ENCODE data around the gene CHCHD10. TPM values are rescaled to one million over a fixed set of nuclear protein-coding genes. Genes with fewer than 3 reads are reported as not detected.

CHCHD10 gene
- total and polyA plus RNA-seq, 10 of the 15 experiments (the other 5 are each of a cell fraction or from before 2014, with no cell fraction given), result 13.2 to 241 (median 128) TPM

DNA sequence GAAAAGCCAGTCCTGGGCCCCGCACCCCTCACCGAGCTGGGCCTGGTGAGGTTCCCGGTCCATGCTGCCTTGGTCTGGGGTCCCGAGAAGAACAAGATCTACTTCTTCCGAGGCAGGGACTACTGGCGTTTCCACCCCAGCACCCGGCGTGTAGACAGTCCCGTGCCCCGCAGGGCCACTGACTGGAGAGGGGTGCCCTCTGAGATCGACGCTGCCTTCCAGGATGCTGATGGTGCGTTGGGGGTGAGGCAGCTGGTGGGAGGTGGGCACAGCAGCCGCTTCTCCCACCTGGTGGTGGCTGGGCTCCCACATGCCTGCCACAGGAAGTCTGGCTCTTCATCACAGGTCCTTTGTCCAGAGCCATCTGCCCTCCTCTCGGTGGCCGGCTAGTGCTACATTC is 14.5 kb upstream of the CHCHD10 start:
- H3K4me1 ChIP-seq (ENCODE audit: control insufficient read depth, insufficient read depth, low read length), result peaks cover 5% of the 10 kb centered on the region
- SMC1A ChIA-PET (ENCODE audit: uncharacterized antibody, unreplicated experiment), result no interaction called here
- POLR2A ChIA-PET, result no interaction called here
- H3K27ac ChIP-seq (ENCODE audit: control insufficient read depth, insufficient read depth), result no peak overlapping the region
- in situ Hi-C loops (cut with MboI), result no loop called here
- no peak overlapping the region for H2AFZ ChIP-seq (ENCODE audit: control insufficient read depth, low read depth, low read length)
- peaks cover 2% of the 10 kb centered on the region; the same call in 1 of the 2 replicates for H3K79me2 ChIP-seq (ENCODE audit: control insufficient read depth, insufficient read depth, low read length)
- WGBS (ENCODE audit: insufficient coverage, insufficient replicate concordance, low lambda C conversion rate, missing lambda C conversion rate), result 62% methylated on average over 16 of the region's 16 CpGs
- RAD21 ChIA-PET (ENCODE audit: unreplicated experiment), result no interaction called here
- peaks cover 0 to 2% of the 10 kb centered on the region in 2 experiments; a peak in 1 of 4 replicates for H3K27me3 ChIP-seq (replicated peaks in 1 of 2; ENCODE audit: control insufficient read depth in 2 of 2, insufficient read depth in 2 of 2, low read length in 1 of 2)
- H3K4me2 ChIP-seq (ENCODE audit: control insufficient read depth, insufficient read depth), result no peak overlapping the region
- no TSS peak for BruUV-seq (replicated peaks)
- intact Hi-C loops (cut with micrococcal nuclease; ENCODE audit: unreplicated experiment), result no loop called here
- CTCF ChIA-PET, result no interaction called here
- no peaks in the 10 kb centered on the region for H3K36me3 ChIP-seq (ENCODE audit: control insufficient read depth in 2 of 2, insufficient read depth in 2 of 2, low read length in 1 of 2)
- DNase-seq (ENCODE audit: low read depth, low spot score) (no peak), ATAC-seq (no peak), FAIRE-seq (no peak)
- H3K9me3 ChIP-seq (replicated peaks; ENCODE audit: control insufficient read depth, insufficient read depth, low read length), result no peaks in the 10 kb centered on the region
- H4K20me1 ChIP-seq (ENCODE audit: control insufficient read depth, insufficient read depth), result no peaks in the 10 kb centered on the region
- H3K4me3 ChIP-seq, result no peak overlapping the region
- H3K9ac ChIP-seq (ENCODE audit: control insufficient read depth, insufficient read depth, low read length), result no peak overlapping the region
- TF ChIP-seq STAT1 (conservative IDR thresholded peaks at IDR 0.05), result no peak
- no peak for TF ChIP-seq TCF7 (IDR thresholded peaks at IDR 0.05; ENCODE audit: borderline replicate concordance)
- TF ChIP-seq HDAC6 (IDR thresholded peaks at IDR 0.05; ENCODE audit: unreplicated experiment), result no peak
- TF ChIP-seq EZH2 (IDR thresholded peaks at IDR 0.05; ENCODE audit: borderline replicate concordance, control insufficient read depth, low read depth, low read length), result no peak
- TF ChIP-seq, protein P1, sequence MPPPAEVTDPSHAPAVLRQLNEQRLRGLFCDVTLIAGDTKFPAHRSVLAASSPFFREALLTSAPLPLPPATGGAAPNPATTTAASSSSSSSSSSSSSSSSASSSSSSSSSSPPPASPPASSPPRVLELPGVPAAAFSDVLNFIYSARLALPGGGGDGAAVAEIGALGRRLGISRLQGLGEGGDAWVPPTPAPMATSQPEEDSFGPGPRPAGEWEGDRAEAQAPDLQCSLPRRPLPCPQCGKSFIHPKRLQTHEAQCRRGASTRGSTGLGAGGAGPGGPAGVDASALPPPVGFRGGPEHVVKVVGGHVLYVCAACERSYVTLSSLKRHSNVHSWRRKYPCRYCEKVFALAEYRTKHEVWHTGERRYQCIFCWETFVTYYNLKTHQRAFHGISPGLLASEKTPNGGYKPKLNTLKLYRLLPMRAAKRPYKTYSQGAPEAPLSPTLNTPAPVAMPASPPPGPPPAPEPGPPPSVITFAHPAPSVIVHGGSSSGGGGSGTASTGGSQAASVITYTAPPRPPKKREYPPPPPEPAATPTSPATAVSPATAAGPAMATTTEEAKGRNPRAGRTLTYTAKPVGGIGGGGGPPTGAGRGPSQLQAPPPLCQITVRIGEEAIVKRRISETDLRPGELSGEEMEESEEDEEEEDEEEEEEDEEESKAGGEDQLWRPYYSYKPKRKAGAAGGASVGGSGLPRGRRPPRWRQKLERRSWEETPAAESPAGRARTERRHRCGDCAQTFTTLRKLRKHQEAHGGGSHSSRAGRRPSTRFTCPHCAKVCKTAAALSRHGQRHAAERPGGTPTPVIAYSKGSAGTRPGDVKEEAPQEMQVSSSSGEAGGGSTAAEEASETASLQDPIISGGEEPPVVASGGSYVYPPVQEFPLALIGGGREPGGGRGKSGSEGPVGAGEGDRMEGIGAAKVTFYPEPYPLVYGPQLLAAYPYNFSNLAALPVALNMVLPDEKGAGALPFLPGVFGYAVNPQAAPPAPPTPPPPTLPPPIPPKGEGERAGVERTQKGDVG (CRISPR knock-in tag; IDR thresholded peaks at IDR 0.05), result no peak
- TF ChIP-seq RELA (IDR thresholded peaks at IDR 0.05; ENCODE audit: borderline replicate concordance, partially characterized antibody), result no peak
- TF ChIP-seq ETV6 (conservative IDR thresholded peaks at IDR 0.05 in 1 of 2, IDR thresholded peaks at IDR 0.05 in 1 of 2; ENCODE audit: borderline replicate concordance in 1 of 2, low read depth in 1 of 2), result no peak
- TF ChIP-seq, protein P2, sequence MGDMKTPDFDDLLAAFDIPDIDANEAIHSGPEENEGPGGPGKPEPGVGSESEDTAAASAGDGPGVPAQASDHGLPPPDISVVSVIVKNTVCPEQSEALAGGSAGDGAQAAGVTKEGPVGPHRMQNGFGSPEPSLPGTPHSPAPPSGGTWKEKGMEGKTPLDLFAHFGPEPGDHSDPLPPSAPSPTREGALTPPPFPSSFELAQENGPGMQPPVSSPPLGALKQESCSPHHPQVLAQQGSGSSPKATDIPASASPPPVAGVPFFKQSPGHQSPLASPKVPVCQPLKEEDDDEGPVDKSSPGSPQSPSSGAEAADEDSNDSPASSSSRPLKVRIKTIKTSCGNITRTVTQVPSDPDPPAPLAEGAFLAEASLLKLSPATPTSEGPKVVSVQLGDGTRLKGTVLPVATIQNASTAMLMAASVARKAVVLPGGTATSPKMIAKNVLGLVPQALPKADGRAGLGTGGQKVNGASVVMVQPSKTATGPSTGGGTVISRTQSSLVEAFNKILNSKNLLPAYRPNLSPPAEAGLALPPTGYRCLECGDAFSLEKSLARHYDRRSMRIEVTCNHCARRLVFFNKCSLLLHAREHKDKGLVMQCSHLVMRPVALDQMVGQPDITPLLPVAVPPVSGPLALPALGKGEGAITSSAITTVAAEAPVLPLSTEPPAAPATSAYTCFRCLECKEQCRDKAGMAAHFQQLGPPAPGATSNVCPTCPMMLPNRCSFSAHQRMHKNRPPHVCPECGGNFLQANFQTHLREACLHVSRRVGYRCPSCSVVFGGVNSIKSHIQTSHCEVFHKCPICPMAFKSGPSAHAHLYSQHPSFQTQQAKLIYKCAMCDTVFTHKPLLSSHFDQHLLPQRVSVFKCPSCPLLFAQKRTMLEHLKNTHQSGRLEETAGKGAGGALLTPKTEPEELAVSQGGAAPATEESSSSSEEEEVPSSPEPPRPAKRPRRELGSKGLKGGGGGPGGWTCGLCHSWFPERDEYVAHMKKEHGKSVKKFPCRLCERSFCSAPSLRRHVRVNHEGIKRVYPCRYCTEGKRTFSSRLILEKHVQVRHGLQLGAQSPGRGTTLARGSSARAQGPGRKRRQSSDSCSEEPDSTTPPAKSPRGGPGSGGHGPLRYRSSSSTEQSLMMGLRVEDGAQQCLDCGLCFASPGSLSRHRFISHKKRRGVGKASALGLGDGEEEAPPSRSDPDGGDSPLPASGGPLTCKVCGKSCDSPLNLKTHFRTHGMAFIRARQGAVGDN (IDR thresholded peaks at IDR 0.05), result no peak
- no peak for TF ChIP-seq ZNF24 (IDR thresholded peaks at IDR 0.05)
- no peak for TF ChIP-seq ASH2L (IDR thresholded peaks at IDR 0.05; ENCODE audit: borderline replicate concordance, low read depth)
- no peak for TF ChIP-seq IKZF1 (conservative IDR thresholded peaks at IDR 0.05)
- TF ChIP-seq SP1 (IDR thresholded peaks at IDR 0.05; ENCODE audit: low read depth, low read length), result no peak
- TF ChIP-seq ESRRA (IDR thresholded peaks at IDR 0.05; ENCODE audit: low read length), result no peak
- TF ChIP-seq TCF12 (IDR thresholded peaks at IDR 0.05; ENCODE audit: low read depth, low read length), result no peak
- no peak for TF ChIP-seq YY1 (IDR thresholded peaks at IDR 0.05; ENCODE audit: low read depth, low read length)
- TF ChIP-seq, protein P3, sequence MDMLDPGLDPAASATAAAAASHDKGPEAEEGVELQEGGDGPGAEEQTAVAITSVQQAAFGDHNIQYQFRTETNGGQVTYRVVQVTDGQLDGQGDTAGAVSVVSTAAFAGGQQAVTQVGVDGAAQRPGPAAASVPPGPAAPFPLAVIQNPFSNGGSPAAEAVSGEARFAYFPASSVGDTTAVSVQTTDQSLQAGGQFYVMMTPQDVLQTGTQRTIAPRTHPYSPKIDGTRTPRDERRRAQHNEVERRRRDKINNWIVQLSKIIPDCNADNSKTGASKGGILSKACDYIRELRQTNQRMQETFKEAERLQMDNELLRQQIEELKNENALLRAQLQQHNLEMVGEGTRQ (IDR thresholded peaks at IDR 0.05; ENCODE audit: borderline replicate concordance, low read depth, low read length), result no peak

Data from GM12878 (cell line).